Astrocyte (in vitro differentiated cells and primary cell): ENCODE data around the gene TBC1D19.

Experiments used
- EZH2 ChIP-seq: IDR thresholded peaks from 2 replicates; pipeline ENCODE4 v1.6.1; 2012; ENCODE audit warnings: mild to moderate bottlenecking, low read length, inconsistent platforms; ENCODE audit not compliant: insufficient read depth
- TF ChIP-seq, protein P1 (sequence below): IDR thresholded peaks from 2 replicates; pipeline ENCODE4 v1.5.1; 2011; ENCODE audit warnings: low read depth, mild to moderate bottlenecking, inconsistent platforms, low read length, moderate library complexity; ENCODE audit not compliant: insufficient read depth

DNA sequence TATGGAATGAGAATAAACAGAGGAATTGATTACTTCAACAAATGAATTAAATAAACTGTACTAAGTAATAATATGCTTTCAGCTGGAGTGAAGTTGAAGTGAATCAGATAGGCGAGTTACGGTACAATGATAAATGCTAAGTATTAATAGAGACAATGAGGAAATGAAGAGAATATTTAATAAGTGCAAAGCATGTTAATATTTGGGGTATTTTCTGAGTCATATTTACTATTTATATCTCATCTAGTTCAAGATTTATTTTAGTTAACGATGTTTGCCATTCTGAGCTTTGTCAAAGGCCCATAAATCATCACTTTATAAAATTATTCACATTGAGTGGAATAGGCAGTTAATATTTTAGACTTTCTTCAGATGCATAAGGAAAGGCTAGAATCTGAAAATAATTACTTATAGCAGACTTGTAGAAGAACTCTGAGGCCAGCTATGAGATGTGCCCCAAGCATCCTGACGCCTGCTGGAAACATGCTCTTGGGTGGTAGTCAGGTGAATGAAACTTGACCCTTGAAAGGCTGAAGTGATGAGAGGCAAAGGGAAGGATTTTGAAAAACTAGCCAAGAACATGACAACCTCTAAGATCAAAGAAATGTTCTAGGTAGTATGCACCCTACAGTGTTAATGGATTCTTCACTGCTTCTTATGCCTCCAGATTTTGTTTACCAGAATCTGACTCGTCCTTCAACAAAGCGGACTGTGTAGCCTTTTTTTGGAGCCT is 142.9 kb downstream of the TBC1D19 start:
- TF ChIP-seq, protein P1, sequence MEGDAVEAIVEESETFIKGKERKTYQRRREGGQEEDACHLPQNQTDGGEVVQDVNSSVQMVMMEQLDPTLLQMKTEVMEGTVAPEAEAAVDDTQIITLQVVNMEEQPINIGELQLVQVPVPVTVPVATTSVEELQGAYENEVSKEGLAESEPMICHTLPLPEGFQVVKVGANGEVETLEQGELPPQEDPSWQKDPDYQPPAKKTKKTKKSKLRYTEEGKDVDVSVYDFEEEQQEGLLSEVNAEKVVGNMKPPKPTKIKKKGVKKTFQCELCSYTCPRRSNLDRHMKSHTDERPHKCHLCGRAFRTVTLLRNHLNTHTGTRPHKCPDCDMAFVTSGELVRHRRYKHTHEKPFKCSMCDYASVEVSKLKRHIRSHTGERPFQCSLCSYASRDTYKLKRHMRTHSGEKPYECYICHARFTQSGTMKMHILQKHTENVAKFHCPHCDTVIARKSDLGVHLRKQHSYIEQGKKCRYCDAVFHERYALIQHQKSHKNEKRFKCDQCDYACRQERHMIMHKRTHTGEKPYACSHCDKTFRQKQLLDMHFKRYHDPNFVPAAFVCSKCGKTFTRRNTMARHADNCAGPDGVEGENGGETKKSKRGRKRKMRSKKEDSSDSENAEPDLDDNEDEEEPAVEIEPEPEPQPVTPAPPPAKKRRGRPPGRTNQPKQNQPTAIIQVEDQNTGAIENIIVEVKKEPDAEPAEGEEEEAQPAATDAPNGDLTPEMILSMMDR = no peak
- TF ChIP-seq EZH2 = no peak
